Measurements from ENCODE around the gene CPTP. TPM values are rescaled to one million over a fixed set of nuclear protein-coding genes. Genes with fewer than 3 reads are reported as not detected.

Gene CPTP
- polyA plus RNA-seq, 1 donor from 2014 or later, result 31.7 TPM

GRCh38 chr1:1329304-1330210 lies 5.0 kb downstream of the CPTP start:
- Mint-ChIP-seq H3K27ac (peak overlapping the region in 2 of 3 donors; percentile 46 to 64), H3K9me3 (no peaks in the 10 kb centered on the region), H3K36me3 (peaks cover 4% of the 10 kb centered on the region), H3K4me3 (peak overlapping the region in 2 of 4 donors; percentile 39 to 83), H3K27me3 (no peaks in the 10 kb centered on the region), H3K4me1 (peaks cover 8 to 18% (median 12%) of the 10 kb centered on the region in 3 donors)

- Mint-ChIP-seq H3K4me3 (peak overlapping the region; percentile 63 to 89 (median 78)), H3K27me3 (no peaks in the 10 kb centered on the region), H3K9me3 (no peaks in the 10 kb centered on the region), H3K4me1 (peaks cover 8 to 18% (median 12%) of the 10 kb centered on the region in 3 donors), H3K27ac (peak overlapping the region in 1 of 3 donors; percentile 64), H3K36me3 (peaks cover 4% of the 10 kb centered on the region)
Measured at GRCh38 chr1:1330366-1331067, 5.9 kb downstream of the CPTP start.

GRCh38 chr1:1331068-1331965 lies 6.7 kb downstream of the CPTP start, which contains the start of gene TAS1R3:
Gene TAS1R3, plus strand, starts transcription at chr1:1331280. Its CDS starts 66 bp downstream, at chr1:1331346.
- Mint-ChIP-seq H3K27ac (peak within 1 kb of the TSS in 2 of 3 donors; percentile 46 to 64), H3K4me3 (peak within 1 kb of the TSS; percentile 63 to 89 (median 78)), H3K4me1 (peaks cover 8 to 14% (median 8%) of the 10 kb centered on the region in 3 donors), H3K9me3 (no peaks in the 10 kb centered on the region), H3K27me3 (no peaks in the 10 kb centered on the region), H3K36me3 (peaks cover 4% of the 10 kb centered on the region)

- no peak overlapping the region for H3K4me3 Mint-ChIP-seq
- H3K27ac Mint-ChIP-seq, result no peak overlapping the region
- H3K27me3 Mint-ChIP-seq, result no peaks in the 10 kb centered on the region
- H3K36me3 Mint-ChIP-seq, result peaks cover 4% of the 10 kb centered on the region
- H3K4me1 Mint-ChIP-seq, result peaks cover 8 to 14% (median 8%) of the 10 kb centered on the region in 3 donors
- no peaks in the 10 kb centered on the region for H3K9me3 Mint-ChIP-seq
Measured at GRCh38 chr1:1332031-1332755, 7.6 kb downstream of the CPTP start.

GRCh38 chr1:1332774-1333480 lies 8.3 kb downstream of the CPTP start:
- no peaks in the 10 kb centered on the region for H3K9me3 Mint-ChIP-seq
- peaks cover 8 to 14% (median 8%) of the 10 kb centered on the region in 3 donors for H3K4me1 Mint-ChIP-seq
- H3K27me3 Mint-ChIP-seq, result no peaks in the 10 kb centered on the region
- peaks cover 4% of the 10 kb centered on the region for H3K36me3 Mint-ChIP-seq
- no peak overlapping the region for H3K27ac Mint-ChIP-seq
- no peak overlapping the region for H3K4me3 Mint-ChIP-seq

- Mint-ChIP-seq H3K27me3 (no peaks in the 10 kb centered on the region), H3K4me3 (no peak overlapping the region), H3K9me3 (no peaks in the 10 kb centered on the region), H3K4me1 (peaks cover 8 to 14% (median 8%) of the 10 kb centered on the region in 3 donors), H3K36me3 (peaks cover 4% of the 10 kb centered on the region), H3K27ac (no peak overlapping the region)
Measured at GRCh38 chr1:1333551-1334241, 9.1 kb downstream of the CPTP start.

GRCh38 chr1:1334835-1335234 lies 10.2 kb downstream of the CPTP start:
- Mint-ChIP-seq H3K27ac (no peak overlapping the region), H3K4me1 (peaks cover 5 to 9% (median 7%) of the 10 kb centered on the region in 3 donors), H3K9me3 (no peaks in the 10 kb centered on the region), H3K4me3 (no peak overlapping the region), H3K36me3 (no peaks in the 10 kb centered on the region), H3K27me3 (no peaks in the 10 kb centered on the region)

- H3K36me3 Mint-ChIP-seq, result no peaks in the 10 kb centered on the region
- no peak overlapping the region for H3K27ac Mint-ChIP-seq
- H3K27me3 Mint-ChIP-seq, result no peaks in the 10 kb centered on the region
Measured at GRCh38 chr1:1335283-1335682, 10.7 kb downstream of the CPTP start.

GRCh38 chr1:1335792-1336248 lies 11.2 kb downstream of the CPTP start:
- Mint-ChIP-seq H3K27ac (no peak overlapping the region), H3K27me3 (no peaks in the 10 kb centered on the region), H3K4me1 (peaks cover 0 to 5% (median 4%) of the 10 kb centered on the region in 3 donors), H3K9me3 (no peaks in the 10 kb centered on the region), H3K4me3 (no peak overlapping the region), H3K36me3 (peaks cover 3% of the 10 kb centered on the region)

More at GRCh38 chr1:1335283-1335682, 10.7 kb downstream of the CPTP start:
- Mint-ChIP-seq H3K4me3 (no peak overlapping the region), H3K4me1 (peaks cover 2 to 6% (median 4%) of the 10 kb centered on the region in 3 donors), H3K9me3 (no peaks in the 10 kb centered on the region)

- Mint-ChIP-seq H3K4me3 (no peak overlapping the region), H3K36me3 (peaks cover 3% of the 10 kb centered on the region), H3K9me3 (no peaks in the 10 kb centered on the region), H3K27me3 (no peaks in the 10 kb centered on the region), H3K4me1 (peaks cover 0 to 1% (median 0%) of the 10 kb centered on the region in 3 donors), H3K27ac (no peak overlapping the region)
Measured at GRCh38 chr1:1336446-1336845, 11.8 kb downstream of the CPTP start.

- H3K27me3 Mint-ChIP-seq, result no peaks in the 10 kb centered on the region
- H3K27ac Mint-ChIP-seq, result no peak overlapping the region
- no peaks in the 10 kb centered on the region for H3K9me3 Mint-ChIP-seq
- H3K4me3 Mint-ChIP-seq, result peak overlapping the region in 1 of 4 donors; percentile 28
- peaks cover 0 to 1% (median 0%) of the 10 kb centered on the region in 3 donors for H3K4me1 Mint-ChIP-seq
- H3K36me3 Mint-ChIP-seq, result peaks cover 3% of the 10 kb centered on the region
Measured at GRCh38 chr1:1336931-1337792, 12.6 kb downstream of the CPTP start.

GRCh38 chr1:1337793-1338147 lies 13.2 kb downstream of the CPTP start:
- H3K36me3 Mint-ChIP-seq, result peaks cover 4% of the 10 kb centered on the region
- peaks cover 0 to 1% (median 0%) of the 10 kb centered on the region in 3 donors for H3K4me1 Mint-ChIP-seq
- no peaks in the 10 kb centered on the region for H3K9me3 Mint-ChIP-seq
- no peak overlapping the region for H3K27ac Mint-ChIP-seq
- H3K4me3 Mint-ChIP-seq, result no peak overlapping the region
- no peaks in the 10 kb centered on the region for H3K27me3 Mint-ChIP-seq

Measured in IgD-negative memory B cell (primary cell).